CD14-positive monocyte (primary cell): Measurements from ENCODE around the gene GIMAP5. TPM values are rescaled to one million over a fixed set of nuclear protein-coding genes. Genes with fewer than 3 reads are reported as not detected.
A peak's percentile ranks its signal among the peaks of the same experiment; 100 is the strongest.

Experiments
- DNase-seq, 3 donors: peaks; one replicate each; pipeline ENCODE4 v3.0.0-alpha.2; 2011 to 2022
- H2AFZ ChIP-seq: 2 replicates; pipeline ENCODE4 v1.6.0; 2012; ENCODE audit warnings: mild to moderate bottlenecking, low read depth, low read length, inconsistent platforms; ENCODE audit not compliant: insufficient read depth, poor library complexity, severe bottlenecking
- H3K27ac ChIP-seq, 2 donors: 1 replicate in 1 of 2; 2 replicates in 1 of 2; pipeline ENCODE4 v1.5.1; 2012 to 2013; ENCODE audit warnings: low read length in 2 of 2, control low read depth in 1 of 2, inconsistent platforms in 1 of 2, low read depth in 1 of 2, mild to moderate bottlenecking in 1 of 2
- H3K27me3 ChIP-seq, 2 donors: one replicate each; pipeline versions ENCODE4 v1.6.0 to v1.6.1; 2011 to 2013; ENCODE audit warnings: low read length in 2 of 2; ENCODE audit not compliant: control insufficient read depth in 2 of 2, insufficient read depth in 2 of 2
- H3K36me3 ChIP-seq, 2 donors: replicated peaks in 1 of 2; 1 replicate in 1 of 2; 2 replicates in 1 of 2; pipeline versions ENCODE4 v1.5.1 to v1.6.1; 2012 to 2013; ENCODE audit warnings: low read length in 2 of 2, control low read depth in 1 of 2, inconsistent platforms in 1 of 2, mild to moderate bottlenecking in 1 of 2; ENCODE audit not compliant: insufficient read depth in 2 of 2, control insufficient read depth in 1 of 2
- H3K4me1 ChIP-seq, 2 donors: 1 replicate in 1 of 2; 2 replicates in 1 of 2; pipeline versions ENCODE4 v1.5.1 to v1.6.1; 2012 to 2013; ENCODE audit warnings: low read length in 2 of 2, control low read depth in 1 of 2, inconsistent platforms in 1 of 2, mild to moderate bottlenecking in 1 of 2, moderate library complexity in 1 of 2; ENCODE audit not compliant: insufficient read depth in 2 of 2, control insufficient read depth in 1 of 2
- H3K4me2 ChIP-seq: replicated peaks from 2 replicates; pipeline ENCODE3; 2012; ENCODE audit warnings: low read length, moderate library complexity, mild to moderate bottlenecking; ENCODE audit not compliant: poor library complexity, severe bottlenecking; ENCODE audit errors: extremely low read depth
- H3K4me3 ChIP-seq, 3 experiments: fragments of 200-600 bp in 1 of 3; sonication (generic) in 1 of 3; replicated peaks in 1 of 3; 1 replicate in 2 of 3; 2 replicates in 1 of 3; pipeline ENCODE4 v1.5.1; 2011 to 2013; ENCODE audit warnings: low read length in 3 of 3, mild to moderate bottlenecking in 3 of 3, control low read depth in 2 of 3, low read depth in 2 of 3, inconsistent platforms in 1 of 3, moderate library complexity in 1 of 3
- H3K79me2 ChIP-seq: 2 replicates; pipeline ENCODE4 v1.6.0; 2012; ENCODE audit warnings: mild to moderate bottlenecking, control low read depth, inconsistent platforms, low read length, moderate library complexity; ENCODE audit not compliant: insufficient read depth
- H3K9ac ChIP-seq: 2 replicates; pipeline ENCODE4 v1.6.0; 2017; ENCODE audit warnings: low read length, mild to moderate bottlenecking; ENCODE audit not compliant: insufficient read depth, poor library complexity, severe bottlenecking
- H3K9me3 ChIP-seq, 2 donors: replicated peaks in 1 of 2; 1 replicate in 1 of 2; 2 replicates in 1 of 2; pipeline versions ENCODE4 v1.5.1 to v1.6.1; 2012 to 2013; ENCODE audit warnings: low read length in 2 of 2, control low read depth in 1 of 2; ENCODE audit not compliant: control insufficient read depth in 1 of 2, insufficient read depth in 1 of 2
- H4K20me1 ChIP-seq: 2 replicates; pipeline ENCODE4 v1.6.0; 2012; ENCODE audit warnings: mild to moderate bottlenecking, low read length, control low read depth, moderate library complexity; ENCODE audit not compliant: insufficient read depth
- H3K27ac Mint-ChIP-seq, 7 donors: one replicate each; pipeline ENCODE4 v1.8.0; 2020; ENCODE audit warnings: mild to moderate bottlenecking in 7 of 7, mixed read lengths in 7 of 7, moderate library complexity in 6 of 7, inconsistent platforms in 2 of 7
- H3K27me3 Mint-ChIP-seq, 3 donors: one replicate each; pipeline ENCODE4 v1.8.0; 2021 to 2022; ENCODE audit warnings: low read depth in 3 of 3, mild to moderate bottlenecking in 3 of 3, mixed read lengths in 3 of 3, moderate library complexity in 3 of 3, inconsistent platforms in 1 of 3
- H3K36me3 Mint-ChIP-seq, 2 donors: one replicate each; pipeline ENCODE4 v1.8.0; 2020; ENCODE audit warnings: mixed read lengths in 2 of 2, inconsistent platforms in 1 of 2, mild to moderate bottlenecking in 1 of 2
- H3K4me1 Mint-ChIP-seq: one replicate; pipeline ENCODE4 v1.8.0; 2020; ENCODE audit warnings: mild to moderate bottlenecking, mixed read lengths
- H3K4me3 Mint-ChIP-seq, 2 donors: one replicate each; pipeline ENCODE4 v1.8.0; 2020; ENCODE audit warnings: mild to moderate bottlenecking in 2 of 2, mixed read lengths in 2 of 2, moderate library complexity in 1 of 2
- H3K9me3 Mint-ChIP-seq, 7 donors: one replicate each; pipeline ENCODE4 v1.8.0; 2020 to 2022; ENCODE audit warnings: mixed read lengths in 7 of 7, mild to moderate bottlenecking in 6 of 7, moderate library complexity in 6 of 7, inconsistent platforms in 2 of 7
- CTCF ChIP-seq: fragments of 200-600 bp; IDR thresholded peaks from one replicate; pipeline ENCODE4 v1.8.0; 2022; ENCODE audit warnings: antibody characterized with exemption, mild to moderate bottlenecking
- WGBS: methylation state at CpG from one replicate; pipeline ENCODE4 v1.1.5; 2013; ENCODE audit warnings: missing lambda C conversion rate; ENCODE audit not compliant: insufficient coverage; 5-methylcytosine and 5-hydroxymethylcytosine counted together
- intact Hi-C, 2 donors: fragments of 100-400 bp; cut with micrococcal nuclease; formaldehyde crosslinking; loops; one replicate each; pipeline versions ENCODE4 v1.15.0 to v1.15.1; 2023
- polyA minus RNA-seq: library from RNA; depleted of rRNA, polyadenylated mRNA; stranded (reverse); fragments of >200 nt; gene quantifications from 2 replicates; pipeline ENCODE4 v1.2.3, GENCODE V29; 2012
- polyA plus RNA-seq, 3 donors: library from polyadenylated mRNA; depleted of rRNA in 1 of 3; unstranded in 2 of 3; stranded (reverse) in 1 of 3; fragments of 300-500 nt in 2 of 3; fragments of >200 nt in 1 of 3; fragmentation: Illumina TruSeq in 2 of 3; gene quantifications; 1 replicate in 2 of 3; 2 replicates in 1 of 3; pipeline ENCODE4 v1.2.3, GENCODE V29; 2012 to 2021
- total RNA-seq, 12 experiments: library from RNA in 1 of 12; stranded (reverse) in 1 of 12; fragments of 120-200 nt in 1 of 12; gene quantifications; one replicate each; pipeline ENCODE4 v1.2.4 and lab custom pipeline; 2013 to 2026; ENCODE audit warnings: mixed read lengths in 6 of 12, inconsistent platforms in 1 of 12

Gene GIMAP5
- 24.0 TPM for total RNA-seq (2013)
- 10 to 100 TPM; 13.4 to 17.1 (median 14.4) TPM for polyA plus RNA-seq
- polyA minus RNA-seq, result 44.3 and 72.9 TPM in 2 replicates
- total RNA-seq (lab: John Stamatoyannopoulos, UW), result 0.43 to 11.4 (median 4.6) reads per million in 11 experiments

- H3K27me3 Mint-ChIP-seq, result peaks cover 0 to 2% (median 1%) of the 10 kb centered on the region in 3 donors
- H3K4me3 Mint-ChIP-seq, result peak within 1 kb of the TSS; percentile 95 to 99
- no peak for TF ChIP-seq CTCF
- intact Hi-C loops, result no loop called here
- 19% methylated on average over 12 of the region's 14 CpGs for WGBS
- DNase-seq, result peak in 2 of 3 donors; percentile 38 to 57
- Histone ChIP-seq H3K4me3 (peak within 1 kb of the TSS; percentile 64 to 92 (median 87)), H3K27ac (peak within 1 kb of the TSS; percentile 45 to 89), H3K9ac (peak within 1 kb of the TSS; percentile 69), H3K27me3 (no peaks in the 10 kb centered on the region), H3K4me1 (peaks cover 28 to 46% of the 10 kb centered on the region in 2 donors), H4K20me1 (peaks cover 42% of the 10 kb centered on the region), H3K9me3 (no peaks in the 10 kb centered on the region), H3K4me2 (peak within 1 kb of the TSS; percentile 88), H3K79me2 (peaks cover 33% of the 10 kb centered on the region), H2AFZ (peak within 1 kb of the TSS; percentile 75), H3K36me3 (peaks cover 20 to 23% of the 10 kb centered on the region in 2 donors)
- H3K27ac Mint-ChIP-seq, result peak within 1 kb of the TSS; percentile 85 to 93 (median 88)
- peaks cover 25 to 28% of the 10 kb centered on the region in 2 donors for H3K36me3 Mint-ChIP-seq
- peaks cover 61% of the 10 kb centered on the region for H3K4me1 Mint-ChIP-seq
- H3K9me3 Mint-ChIP-seq, result peaks cover 0 to 8% (median 3%) of the 10 kb centered on the region in 7 donors
These were observed at the start of gene GIMAP5 for GRCh38 chr7:150737265-150738055. Gene GIMAP5 (plus strand): TSS chr7:150737418. CDS start chr7:150740885, 3,467 bp downstream.

GRCh38 chr7:150688630-150689029 lies 48.6 kb upstream of the GIMAP5 start:
- intact Hi-C loops, result no loop called here
- WGBS, result 96% methylated on average over 6 of the region's 6 CpGs
- peaks cover 62% of the 10 kb centered on the region for H3K4me1 Mint-ChIP-seq
- peak overlapping the region; percentile 59 to 80 for H3K4me3 Mint-ChIP-seq
- Histone ChIP-seq H3K4me3 (peak overlapping the region in 1 of 3 experiments; percentile 83), H3K27ac (peak overlapping the region in 1 of 2 donors; percentile 81), H3K4me2 (peak overlapping the region; percentile 93), H3K36me3 (peaks cover 28 to 48% of the 10 kb centered on the region in 2 donors), H3K9me3 (peaks cover 14 to 17% of the 10 kb centered on the region in 2 donors), H4K20me1 (peaks cover 26% of the 10 kb centered on the region), H2AFZ (no peak overlapping the region), H3K27me3 (no peaks in the 10 kb centered on the region), H3K79me2 (peaks cover 53% of the 10 kb centered on the region), H3K4me1 (peaks cover 46 to 51% of the 10 kb centered on the region in 2 donors), H3K9ac (no peak overlapping the region)
- peaks cover 0 to 2% (median 0%) of the 10 kb centered on the region in 3 donors for H3K27me3 Mint-ChIP-seq
- no peak for DNase-seq
- peak overlapping the region in 5 of 7 donors; percentile 51 to 96 (median 86) for H3K27ac Mint-ChIP-seq
- peaks cover 53 to 58% of the 10 kb centered on the region in 2 donors for H3K36me3 Mint-ChIP-seq
- H3K9me3 Mint-ChIP-seq, result peaks cover 11 to 24% (median 19%) of the 10 kb centered on the region in 7 donors
- TF ChIP-seq CTCF, result no peak
